ENCODE data around the gene PACSIN3.

Gene PACSIN3

DNA sequence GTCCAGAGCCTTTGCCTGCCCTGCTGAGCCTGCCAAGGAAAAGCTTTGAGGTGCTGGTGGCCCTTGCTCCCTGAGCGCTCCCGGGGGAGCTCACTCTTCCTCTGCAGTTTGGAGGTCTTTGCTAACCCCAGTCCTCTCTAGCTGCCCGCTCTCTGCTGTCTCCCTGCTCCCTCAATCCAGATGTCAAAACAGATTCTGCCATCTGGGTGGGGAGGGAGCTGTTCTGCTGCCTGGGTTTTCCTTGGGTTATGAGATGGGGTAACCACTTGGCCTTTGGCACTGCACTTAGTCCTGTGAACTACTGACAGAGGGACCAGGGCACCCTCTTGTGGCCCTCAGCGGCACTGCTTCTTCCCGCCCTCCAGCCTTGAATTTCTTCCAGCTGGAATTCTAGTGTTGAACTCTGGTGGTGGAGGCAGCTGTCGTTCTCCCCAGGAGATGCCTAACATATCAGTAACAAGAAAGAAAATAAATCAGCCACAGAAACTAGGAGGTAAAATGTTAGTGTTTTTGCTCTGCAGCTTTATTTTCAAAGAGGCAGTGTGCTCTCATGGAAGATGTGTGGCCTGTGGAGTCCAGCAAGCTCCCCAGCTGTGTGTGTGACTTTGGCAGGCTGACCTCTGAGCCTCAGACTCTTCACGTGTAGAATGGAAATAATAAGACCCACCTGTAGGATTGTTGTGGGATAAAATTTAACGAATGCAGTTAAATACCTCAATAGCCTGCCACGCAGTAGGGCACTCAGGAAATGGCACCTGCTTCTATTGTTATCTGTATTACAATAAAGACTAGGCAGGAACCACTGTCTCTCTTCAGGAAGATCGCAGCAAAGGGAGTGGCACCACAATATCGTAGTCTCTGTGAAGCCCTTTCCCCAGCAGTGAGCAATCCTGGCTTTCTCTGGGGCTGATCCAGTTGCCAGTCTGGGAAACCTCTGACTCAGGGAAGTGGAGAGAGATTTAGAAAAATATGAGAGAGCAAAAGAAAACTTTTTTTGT, 33.0 kb downstream of the PACSIN3 start:
- DNase-seq (ENCODE audit: low spot score), result peak; percentile 75

DNA sequence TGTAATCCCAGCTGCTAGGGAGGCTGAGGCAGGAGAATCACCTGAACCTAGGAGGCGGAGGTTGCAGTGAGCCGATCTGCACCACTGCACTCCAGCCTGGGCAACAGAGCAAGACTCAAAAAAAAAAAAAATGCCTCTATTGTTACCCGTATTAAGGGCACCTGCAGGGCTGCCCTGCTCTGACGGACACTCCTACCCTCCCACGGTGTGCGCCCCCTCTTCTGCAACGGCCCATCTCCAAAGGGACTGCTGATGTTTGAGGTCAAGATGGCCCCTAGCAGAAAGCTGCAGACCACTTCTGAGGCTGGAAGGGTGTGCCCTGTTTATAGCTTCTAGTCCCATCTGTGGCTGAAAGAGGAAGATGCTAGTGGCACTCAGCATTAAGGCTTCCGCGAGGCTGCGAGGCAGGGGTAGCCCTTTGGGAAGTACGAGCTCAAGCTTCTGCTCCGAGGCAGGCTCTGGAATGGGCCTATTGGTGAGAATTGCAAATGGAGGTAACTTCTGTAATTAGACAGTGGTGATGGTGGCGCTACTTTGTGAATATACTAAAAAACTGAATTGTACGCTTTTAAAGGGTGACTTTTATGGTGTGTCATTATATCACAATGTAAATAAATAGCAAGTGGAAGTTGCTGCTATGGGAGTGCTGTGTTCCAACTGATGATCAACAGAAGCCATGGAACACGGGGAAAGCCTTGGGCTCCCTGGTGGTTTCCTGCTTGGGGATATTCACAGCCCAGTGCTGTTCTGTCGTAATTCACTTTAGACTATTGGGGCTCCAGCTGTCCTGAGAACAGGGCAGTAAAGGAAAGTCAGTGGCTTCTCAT, 33.9 kb downstream of the PACSIN3 start:
- no peak for DNase-seq (ENCODE audit: low spot score)

- DNase-seq (ENCODE audit: low spot score), result no peak
Observed at GRCh38 chr11:47149782-47150181, 36.5 kb downstream of the PACSIN3 start.

GRCh38 chr11:47148903-47149531, 37.2 kb downstream of the PACSIN3 start:
- no peak for DNase-seq (ENCODE audit: low spot score)

DNA sequence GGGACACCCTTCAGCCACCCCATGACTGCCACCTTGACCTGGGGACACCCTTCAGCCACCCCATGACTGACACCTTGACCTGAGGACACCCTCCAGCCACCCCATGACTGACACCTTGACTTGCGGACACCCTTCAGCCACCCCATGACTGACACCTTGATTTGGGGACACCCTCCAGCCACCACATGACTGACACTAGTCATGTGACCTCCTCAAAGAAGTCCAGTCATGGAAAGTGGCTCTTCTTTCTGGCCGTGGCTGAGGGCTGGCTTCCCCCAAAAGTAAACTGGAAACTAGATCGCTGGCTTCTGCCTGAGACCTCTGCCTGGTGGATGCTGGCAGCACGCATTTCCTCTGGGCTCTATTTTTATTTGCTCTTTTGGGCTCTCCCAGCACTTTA, 38.0 kb downstream of the PACSIN3 start:
- DNase-seq (ENCODE audit: low spot score), result no peak

- no peak for DNase-seq (ENCODE audit: low spot score)
Observed at GRCh38 chr11:47147681-47148080, 38.6 kb downstream of the PACSIN3 start.

DNA sequence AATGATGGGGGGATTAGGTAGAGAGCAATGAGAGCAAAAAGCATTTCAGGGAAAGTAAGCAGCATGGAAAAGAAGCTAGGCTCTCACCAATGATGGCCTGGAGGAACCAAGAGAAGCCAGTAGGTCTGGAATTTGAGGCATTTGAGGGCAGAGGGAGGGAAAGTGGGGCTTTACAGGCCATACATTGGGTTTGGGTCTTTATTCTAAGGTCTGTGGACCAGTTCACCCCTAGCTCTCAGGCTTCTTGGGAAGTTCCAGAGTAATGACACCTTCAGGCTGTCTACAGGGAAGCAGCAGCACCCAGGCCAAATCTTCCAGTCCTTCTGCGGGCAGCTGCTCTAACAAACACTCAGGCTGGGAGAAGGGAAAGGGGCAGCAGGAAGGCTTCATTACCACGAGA, 39.0 kb downstream of the PACSIN3 start:
- no peak for DNase-seq (ENCODE audit: low spot score)

DNA sequence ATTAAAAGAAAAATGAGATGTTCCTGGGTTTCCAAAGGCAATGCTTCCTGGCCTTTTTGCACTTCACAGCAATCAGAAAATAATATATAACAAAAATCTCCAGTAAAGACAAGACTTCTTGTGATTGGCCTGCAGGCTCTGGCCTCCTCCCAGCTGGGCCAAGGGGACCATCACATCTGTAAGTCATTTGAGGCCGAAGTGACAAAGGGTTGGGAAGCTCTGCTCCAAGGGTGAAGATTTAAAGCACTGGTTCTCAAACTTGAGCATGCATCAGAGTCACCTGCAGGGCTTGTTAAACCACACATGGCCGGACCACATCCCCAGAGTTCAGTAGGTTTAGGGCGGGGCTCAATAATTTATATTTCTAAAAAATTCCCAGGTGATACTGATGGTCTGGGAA, 41.7 kb downstream of the PACSIN3 start:
- DNase-seq (ENCODE audit: low spot score), result no peak

DNA sequence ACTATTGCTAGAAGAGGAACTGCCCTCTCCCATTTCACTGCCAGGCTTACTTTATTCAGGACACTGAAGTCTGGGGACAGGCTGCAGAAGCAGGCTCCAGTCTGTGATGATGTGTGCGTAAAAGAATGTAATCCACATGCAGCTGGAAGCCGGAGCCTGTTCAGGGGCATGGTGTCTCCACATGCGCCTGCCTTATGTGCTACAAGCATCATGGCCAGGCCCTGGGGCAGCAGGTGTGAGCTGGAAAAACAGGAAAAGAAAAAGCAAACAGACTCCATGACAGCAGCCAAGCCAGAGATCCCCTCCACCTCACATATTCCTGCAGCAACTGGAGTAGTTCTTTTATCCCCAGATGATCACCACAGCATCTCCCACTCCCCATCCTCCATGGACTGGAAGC, 42.9 kb downstream of the PACSIN3 start:
- DNase-seq (ENCODE audit: low spot score), result no peak

DNA sequence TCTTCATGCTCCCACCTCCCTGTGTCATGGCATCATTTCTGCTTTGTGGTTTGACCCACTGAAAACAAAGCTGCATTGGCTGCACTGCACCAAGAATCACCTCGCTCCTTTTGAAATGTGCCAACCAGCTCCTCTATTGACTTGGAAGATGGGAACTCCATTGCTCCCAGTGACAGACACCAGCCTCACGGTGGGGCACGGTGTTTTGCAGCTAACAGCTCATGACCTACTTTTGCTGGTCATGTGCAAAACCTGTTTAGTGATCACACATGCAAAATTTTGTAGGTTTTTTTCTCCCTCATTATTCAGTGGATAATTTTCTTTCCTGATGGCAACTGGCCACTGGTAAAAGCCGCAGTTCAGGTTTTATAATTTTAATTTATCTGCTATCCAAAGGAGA, 46.4 kb downstream of the PACSIN3 start:
- DNase-seq (ENCODE audit: low spot score), result no peak

GRCh38 chr11:47137476-47137875, 48.8 kb downstream of the PACSIN3 start:
- no peak for DNase-seq (ENCODE audit: low spot score)

GRCh38 chr11:47136921-47137320, 49.3 kb downstream of the PACSIN3 start:
- DNase-seq (ENCODE audit: low spot score), result no peak

DNA sequence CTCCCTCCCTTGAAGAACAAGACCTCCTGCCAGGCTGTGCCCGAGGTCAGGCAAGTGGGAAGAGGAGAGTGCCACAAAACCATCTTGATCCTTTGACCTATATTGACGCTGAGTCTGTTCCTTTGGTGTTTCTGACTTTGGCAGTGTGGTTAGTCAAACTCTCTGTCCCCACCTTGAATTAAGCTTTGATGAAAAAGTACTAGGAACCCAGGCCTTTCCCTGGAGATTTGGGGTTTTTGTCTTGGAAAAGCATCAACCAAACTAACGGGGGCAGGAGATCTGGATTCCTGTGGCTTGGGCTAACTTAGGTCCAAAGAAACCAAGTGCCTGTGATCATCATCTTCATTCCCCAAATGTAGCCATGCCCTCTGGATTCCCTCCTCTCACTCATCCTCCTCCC, 49.9 kb downstream of the PACSIN3 start:
- no peak for DNase-seq (ENCODE audit: low spot score)

GRCh38 chr11:47132981-47133380, 53.3 kb downstream of the PACSIN3 start:
- DNase-seq (ENCODE audit: low spot score), result no peak

GRCh38 chr11:47132490-47132889, 53.7 kb downstream of the PACSIN3 start:
- no peak for DNase-seq (ENCODE audit: low spot score)

DNA sequence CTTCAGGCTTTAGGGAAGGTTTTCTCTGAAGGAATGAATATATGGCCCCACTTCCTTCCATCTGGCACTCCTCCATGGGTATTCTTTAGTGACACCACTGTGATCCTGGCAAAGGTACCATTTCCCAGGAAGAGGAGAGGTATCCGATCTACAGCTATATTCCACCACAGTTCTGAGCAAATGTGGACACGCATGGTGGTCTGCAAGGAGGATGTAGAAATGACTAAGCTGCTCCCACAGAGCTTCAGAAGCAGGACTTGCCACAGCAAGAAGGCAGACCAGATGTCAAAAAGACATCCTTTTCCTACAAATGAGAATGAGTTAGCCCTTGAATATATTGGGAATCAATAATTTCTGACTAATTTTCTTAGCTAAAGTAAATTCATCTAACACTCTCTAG, 55.1 kb downstream of the PACSIN3 start:
- DNase-seq (ENCODE audit: low spot score), result no peak

DNA sequence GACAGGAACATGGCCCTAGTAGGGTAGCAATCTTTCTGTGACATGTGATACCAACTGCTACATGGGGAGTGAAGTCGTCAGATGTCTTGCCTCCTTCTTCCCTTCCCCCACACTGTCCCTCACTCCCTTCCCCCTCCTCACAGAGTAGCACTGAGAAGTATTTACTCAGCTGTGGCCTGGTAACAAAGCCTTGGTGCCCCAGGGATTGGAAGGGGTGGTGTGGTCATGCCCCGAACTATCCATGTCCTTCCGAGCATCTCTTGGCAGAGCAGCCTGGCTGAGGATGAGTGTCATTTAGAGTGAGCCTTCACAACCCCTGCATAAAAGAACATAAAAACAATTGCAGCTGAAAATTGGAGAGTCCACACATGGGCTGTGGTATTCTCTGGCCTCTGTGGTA, 55.7 kb downstream of the PACSIN3 start:
- no peak for DNase-seq (ENCODE audit: low spot score)

All from LoVo (cell line).